Stimulated activated CD8-positive, alpha-beta memory T cell treated with anti-CD3 and anti-CD28 coated beads, Interleukin-4, amount 100 ng/mL, for 48 hours (primary cell): ENCODE results near the gene OXSR1.

Experiments
- DNase-seq: peaks from one replicate; pipeline ENCODE4 v3.0.0-alpha.2; 2020

Gene OXSR1

DNA sequence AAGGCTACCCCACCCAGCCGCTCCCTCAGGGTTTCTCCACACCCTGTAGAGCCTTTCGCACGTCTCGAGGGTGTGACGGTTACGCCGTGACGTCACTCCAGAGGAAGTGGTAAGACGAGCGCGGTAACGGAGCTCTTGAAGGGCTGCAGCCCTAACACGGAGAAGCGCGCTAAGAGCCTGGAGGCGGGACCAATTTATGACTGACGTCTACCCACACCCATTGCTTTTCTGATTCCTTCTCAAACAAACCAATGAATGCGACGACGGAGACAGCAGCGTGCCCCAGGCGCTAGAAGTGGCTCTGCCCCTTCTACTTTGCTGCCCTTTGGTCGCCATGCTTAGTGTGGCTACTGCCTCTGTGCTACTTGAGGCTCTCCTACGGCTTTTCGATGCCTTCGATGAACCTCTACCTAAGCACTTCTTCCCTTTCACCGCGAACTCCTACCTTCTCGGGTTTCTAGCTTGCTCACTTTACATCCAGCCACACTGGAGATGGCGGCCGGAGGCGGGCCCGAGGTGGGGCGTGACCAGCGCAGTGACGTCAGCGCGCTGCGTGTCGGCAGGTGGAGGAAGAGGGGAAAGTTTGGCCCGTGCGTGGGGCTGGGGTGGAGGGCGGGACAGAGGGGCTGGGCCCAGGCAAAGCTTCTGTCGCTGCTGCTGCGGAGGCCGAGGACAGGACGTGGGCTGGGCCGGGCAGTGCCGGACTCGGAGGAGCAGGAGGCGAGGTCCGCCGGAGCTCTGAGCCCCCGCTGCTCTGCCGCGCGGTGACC lies at the start of gene OXSR1:
TSS of gene OXSR1 (plus strand) at position 586 of the 770 bp plus-strand sequence. CDS start 340 bp downstream, outside the sequence.
- DNase-seq, result peak; percentile 97

DNA sequence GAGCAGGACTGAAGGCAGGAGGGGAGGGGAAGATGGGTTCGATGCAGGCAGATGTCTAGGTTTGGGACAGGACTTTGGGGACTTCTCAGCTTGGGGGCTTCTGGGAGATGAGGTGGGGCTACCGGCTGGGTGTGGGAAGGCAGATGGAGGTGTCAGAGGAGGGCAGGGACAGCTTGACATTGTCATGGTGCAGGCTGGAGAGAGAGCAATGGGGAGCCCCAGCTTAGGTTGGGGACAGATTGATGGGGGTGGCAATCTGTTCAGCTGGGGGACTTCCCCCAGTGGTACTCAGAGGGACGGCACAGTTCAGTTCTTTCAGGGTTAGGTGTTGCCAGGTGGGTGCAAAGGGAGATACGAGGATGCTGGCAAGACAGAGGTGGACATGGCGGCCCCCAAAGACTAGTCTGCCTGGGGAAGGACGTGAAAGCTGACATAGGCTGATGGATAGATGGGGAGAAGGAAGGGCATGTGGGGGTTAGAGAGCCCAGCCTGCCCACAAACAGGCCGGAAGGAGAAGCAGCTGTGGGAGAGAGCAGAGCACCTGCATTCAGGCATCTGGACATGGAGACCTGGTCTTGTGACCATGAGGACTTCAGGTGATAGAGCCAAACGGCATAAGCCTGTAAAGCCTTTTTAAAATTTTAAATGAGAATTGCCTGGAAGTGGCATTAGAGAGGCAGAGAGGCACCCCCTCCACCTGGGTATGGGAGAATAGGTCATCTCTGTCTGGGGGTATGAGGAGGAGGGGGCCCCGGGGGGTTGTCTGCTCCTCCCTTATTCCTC lies 49.5 kb upstream of the OXSR1 start:
- no peak for DNase-seq

DNA sequence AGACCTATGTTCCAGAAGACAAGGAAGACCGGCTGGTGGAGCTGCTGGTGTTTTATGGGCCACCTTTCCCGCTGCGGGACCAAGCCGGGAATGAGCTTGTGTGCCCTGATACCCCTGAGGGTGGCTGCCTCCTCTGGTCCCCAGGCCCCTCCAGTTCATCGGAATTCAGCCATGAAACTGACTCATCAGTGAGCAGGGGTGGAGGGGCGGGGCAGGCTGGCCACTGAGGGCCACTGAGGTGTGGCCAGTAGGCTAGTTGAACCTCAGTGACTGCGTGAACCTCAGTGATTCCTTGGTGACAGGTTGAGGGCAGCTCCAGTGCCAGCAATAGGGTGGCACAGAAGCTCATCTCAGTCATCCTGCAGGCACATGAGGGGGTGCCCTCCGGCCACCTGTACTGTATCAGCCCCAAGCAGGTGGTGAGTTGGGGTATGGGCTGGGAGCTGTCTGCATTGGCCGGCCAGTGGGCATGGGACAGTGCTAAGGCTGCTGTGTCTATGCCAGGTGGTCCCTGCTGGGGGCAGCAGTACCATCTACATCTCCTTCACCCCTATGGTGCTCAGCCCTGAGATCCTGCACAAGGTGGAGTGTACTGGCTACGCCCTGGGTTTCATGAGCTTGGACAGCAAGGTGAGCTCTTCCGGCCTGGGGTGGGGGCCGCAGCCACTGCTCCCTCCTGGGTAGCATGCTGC lies 48.7 kb upstream of the OXSR1 start:
- DNase-seq, result no peak

- DNase-seq, result no peak
Measured at GRCh38 chr3:38117163-38117716, 48.1 kb upstream of the OXSR1 start.

GRCh38 chr3:38117748-38118420 lies 47.5 kb upstream of the OXSR1 start:
- peak; percentile 85 for DNase-seq

DNA sequence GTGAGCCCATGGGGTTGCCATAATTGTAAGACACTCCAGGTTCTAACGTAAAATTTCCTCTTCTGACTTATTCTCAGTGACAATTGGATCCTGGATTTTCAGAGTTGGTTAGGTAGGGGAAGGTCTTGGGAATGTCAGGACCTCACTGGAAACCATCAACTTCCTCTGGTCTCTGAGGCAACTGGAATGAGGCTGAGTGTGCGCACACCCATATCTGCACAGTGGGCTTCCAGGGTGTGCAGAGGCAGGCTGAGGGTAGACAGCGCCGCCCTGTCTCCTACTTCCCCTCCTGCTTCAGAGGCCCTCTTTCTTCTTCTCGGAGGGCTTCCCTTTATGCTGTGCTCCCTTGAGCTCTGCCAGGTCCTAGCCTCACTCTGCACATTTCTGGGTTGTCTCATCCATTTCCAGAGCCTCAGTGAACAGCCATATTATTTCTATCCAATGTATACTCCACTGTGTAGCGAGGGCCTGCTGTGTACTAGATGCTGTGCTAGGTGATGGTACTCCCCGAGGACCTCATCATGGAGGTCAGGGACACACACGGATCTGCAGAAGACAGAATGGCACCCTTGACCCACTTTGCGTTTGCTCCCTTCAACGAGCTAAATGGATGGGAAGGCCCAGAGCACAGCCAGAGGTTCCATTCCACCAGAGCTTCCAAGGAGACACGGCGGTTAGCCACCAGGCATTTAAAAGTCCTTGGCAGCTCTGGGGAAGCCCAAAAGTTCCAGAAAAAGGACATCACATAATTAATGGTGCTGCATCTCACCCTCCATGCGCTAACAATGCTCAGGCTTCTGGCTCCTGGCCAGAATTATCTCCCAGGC lies 46.7 kb upstream of the OXSR1 start:
- DNase-seq, result no peak

DNA sequence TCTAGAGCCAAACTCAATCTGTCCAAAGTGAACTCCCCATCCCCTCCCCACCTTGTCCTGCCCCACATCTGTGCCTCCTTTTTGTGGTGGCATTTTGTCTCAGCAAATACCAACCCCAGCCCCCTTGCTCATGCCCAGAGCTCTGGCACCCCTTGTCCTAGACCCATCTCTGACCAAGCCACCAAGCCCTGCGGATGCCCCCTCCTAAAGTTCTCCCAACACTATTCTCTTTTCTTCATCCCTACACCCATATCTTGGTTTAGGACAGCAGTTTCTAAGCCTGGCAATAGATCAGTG lies 46.1 kb upstream of the OXSR1 start:
- no peak for DNase-seq

- DNase-seq, result no peak
Measured at GRCh38 chr3:38119821-38120692, 45.3 kb upstream of the OXSR1 start.

DNA sequence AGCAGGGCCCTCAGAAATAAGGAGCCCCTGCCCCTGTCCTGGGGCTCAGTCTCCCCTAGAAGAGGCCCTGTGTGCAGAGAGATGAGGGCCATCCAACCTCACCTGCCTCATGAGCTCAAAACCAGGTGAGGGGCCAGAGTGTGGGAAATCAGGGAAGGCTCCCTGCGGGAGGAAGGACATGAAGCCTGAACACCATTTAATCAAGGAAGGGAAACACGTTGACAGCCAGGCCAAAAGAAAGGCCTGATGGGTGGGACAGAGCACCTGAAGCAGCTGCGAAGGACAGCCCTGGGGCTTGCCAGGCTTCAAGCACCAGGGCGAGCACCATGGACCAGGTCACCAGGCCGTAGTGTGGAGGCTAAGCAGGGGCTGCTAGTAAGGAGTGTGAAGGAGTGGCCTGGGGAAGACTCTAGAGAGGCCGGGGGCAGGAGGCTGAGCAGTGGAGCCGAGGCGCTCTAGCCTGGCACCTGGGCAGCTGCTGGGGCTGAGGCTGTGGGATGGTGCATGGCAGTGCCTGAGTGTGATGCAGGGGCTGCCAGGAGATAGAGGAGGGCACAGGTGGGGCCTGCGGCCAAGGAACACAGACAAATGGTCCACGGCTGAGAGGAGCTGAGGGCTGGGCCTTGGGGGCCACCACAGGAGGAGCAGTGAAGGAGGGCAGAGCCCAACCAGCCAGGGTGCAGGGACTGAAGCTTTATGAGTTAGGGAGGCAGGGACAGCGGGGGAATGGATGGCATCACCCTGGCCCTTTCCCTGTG lies 44.5 kb upstream of the OXSR1 start:
- no peak for DNase-seq

DNA sequence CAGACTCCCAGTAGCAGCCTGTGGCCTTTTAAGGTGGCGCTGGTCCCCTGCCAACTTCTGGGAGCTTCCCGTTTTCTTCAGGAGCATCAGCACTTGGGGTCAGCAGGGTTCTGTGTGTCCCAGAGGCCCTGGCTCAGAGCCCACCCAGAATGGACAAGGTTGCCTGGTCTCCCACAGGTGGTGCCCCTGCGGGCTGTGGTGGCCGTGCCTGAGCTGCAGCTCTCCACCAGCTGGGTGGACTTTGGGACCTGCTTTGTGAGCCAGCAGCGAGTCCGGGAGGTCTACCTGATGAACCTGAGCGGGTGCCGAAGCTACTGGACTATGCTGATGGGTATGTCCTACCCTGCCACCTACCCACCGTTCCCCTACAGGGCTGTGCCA lies 43.9 kb upstream of the OXSR1 start:
- no peak for DNase-seq

DNA sequence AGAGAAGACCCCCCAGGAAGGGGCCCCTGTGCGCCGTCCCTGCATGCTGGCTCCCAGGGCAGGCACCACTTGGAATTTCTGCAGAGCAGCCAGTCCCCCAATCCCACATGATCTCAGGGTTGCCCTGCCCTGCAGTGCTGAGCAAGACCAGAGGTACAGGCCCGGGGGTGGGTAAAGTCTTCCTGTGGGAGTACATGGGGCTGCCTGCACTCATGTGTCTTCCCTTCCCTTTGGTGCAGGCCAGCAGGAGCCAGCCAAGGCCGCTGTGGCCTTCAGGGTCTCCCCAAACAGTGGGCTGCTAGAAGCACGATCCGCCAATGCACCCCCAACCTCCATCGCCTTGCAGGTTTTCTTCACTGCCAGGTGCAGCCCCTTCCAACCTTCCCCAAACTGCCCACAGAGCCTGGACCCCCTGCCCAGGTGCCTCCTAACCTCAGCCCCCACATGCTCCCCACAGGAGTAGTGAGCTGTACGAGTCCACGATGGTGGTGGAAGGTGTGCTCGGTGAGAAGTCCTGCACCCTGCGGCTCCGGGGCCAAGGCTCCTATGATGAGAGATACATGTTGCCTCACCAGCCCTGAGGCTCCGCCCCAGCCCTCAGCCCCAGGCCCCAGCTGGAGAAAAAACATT lies 43.4 kb upstream of the OXSR1 start:
- DNase-seq, result peak; percentile 19

GRCh38 chr3:38122712-38123290 lies 42.5 kb upstream of the OXSR1 start:
- peak; percentile 21 for DNase-seq

- DNase-seq, result peak; percentile 12
Measured at GRCh38 chr3:38124324-38125122, 40.8 kb upstream of the OXSR1 start.

DNA sequence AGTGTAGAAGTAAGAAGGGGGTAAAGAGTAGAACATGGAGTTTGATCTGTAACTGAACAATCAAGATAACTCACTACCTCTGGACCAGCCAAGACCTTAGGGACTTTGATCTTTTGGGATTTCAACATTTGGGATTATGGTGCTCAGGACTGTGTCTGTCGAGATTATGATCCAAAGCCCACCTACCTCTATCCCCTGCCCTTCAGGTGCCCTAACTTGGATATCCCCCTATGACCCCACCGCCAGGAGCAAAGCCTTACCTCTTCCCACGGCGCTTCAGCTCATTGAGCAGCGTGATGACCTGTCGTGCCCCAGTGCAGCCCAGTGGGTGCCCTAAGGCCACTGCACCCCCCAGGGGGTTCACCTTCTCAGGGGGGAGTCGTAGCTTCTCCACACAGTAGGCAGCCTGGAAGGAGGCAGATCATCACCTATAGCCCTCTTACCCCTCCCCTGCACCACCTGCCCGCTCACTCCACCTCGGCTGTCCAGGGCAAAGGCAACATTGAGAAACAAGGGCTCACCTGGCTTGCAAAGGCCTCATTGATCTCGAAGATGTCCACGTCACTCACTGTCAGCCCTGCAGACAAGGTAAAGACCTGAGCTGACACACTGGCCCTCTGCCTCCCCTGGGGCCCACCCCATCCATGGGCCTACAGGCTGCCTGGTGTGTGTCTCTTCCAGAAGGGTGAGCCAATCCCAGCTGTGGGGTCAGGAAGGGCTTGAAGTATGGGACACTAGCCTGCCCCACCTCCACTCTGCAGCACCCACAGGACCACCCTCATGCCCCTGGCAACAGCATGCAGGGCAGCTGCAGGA lies 39.8 kb upstream of the OXSR1 start:
- DNase-seq, result peak; percentile 9

DNA sequence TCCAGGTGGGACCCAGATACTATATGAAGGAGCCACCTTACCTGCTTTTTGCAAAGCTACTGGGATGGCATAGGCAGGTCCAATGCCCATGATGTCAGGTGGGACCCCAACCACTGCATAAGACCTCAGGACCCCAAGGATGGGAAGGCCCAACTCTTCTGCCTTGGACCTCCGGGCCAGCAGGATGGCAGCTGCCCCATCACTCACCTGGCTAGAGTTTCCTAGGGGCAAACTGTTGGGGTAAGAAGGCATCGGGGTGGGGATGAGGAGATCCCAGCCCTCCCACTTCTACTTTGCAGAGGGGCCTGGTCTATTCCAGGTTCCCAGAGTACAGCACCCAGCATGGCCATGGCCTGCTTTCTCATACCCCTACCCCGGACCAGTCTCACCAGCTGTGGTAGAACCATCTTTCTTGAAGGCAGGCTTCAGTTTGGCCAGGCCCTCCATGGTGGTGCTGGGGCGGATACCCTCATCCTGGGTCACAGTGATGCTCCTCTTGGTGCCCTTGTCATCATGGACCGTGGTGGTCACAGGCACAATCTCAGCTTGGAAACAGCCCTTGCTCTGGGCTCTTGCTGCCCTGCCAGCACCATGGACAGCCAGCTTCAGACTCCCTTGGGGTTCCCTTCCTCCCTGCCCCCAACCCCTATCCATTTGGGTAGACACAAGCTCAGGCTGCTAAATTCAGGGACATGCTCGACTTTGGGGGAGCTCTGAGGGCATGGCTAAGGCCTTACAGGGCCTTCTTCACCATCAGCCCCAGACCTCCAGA lies 39.0 kb upstream of the OXSR1 start:
- DNase-seq, result peak; percentile 11

GRCh38 chr3:38127611-38128302 lies 37.6 kb upstream of the OXSR1 start:
- peak; percentile 8 for DNase-seq
